Measurements from ENCODE around the gene RALGDS.

- no peak for TF ChIP-seq EZH2 (IDR thresholded peaks at IDR 0.05; ENCODE audit: low read length)
- TF ChIP-seq, protein P1, sequence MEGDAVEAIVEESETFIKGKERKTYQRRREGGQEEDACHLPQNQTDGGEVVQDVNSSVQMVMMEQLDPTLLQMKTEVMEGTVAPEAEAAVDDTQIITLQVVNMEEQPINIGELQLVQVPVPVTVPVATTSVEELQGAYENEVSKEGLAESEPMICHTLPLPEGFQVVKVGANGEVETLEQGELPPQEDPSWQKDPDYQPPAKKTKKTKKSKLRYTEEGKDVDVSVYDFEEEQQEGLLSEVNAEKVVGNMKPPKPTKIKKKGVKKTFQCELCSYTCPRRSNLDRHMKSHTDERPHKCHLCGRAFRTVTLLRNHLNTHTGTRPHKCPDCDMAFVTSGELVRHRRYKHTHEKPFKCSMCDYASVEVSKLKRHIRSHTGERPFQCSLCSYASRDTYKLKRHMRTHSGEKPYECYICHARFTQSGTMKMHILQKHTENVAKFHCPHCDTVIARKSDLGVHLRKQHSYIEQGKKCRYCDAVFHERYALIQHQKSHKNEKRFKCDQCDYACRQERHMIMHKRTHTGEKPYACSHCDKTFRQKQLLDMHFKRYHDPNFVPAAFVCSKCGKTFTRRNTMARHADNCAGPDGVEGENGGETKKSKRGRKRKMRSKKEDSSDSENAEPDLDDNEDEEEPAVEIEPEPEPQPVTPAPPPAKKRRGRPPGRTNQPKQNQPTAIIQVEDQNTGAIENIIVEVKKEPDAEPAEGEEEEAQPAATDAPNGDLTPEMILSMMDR (optimal IDR thresholded peaks at IDR 0.05 in 1 of 3, IDR thresholded peaks at IDR 0.05 in 1 of 3, conservative IDR thresholded peaks at IDR 0.05 in 1 of 3; ENCODE audit: extremely low read depth in 1 of 3, insufficient read depth in 2 of 3, low read length in 3 of 3): no peak
Observed at GRCh38 chr9:133094842-133095393, 26.1 kb downstream of the RALGDS start.
